Lung (tissue), 12 donors: ENCODE results near the gene SCN2B. TPM values are rescaled to one million over a fixed set of nuclear protein-coding genes. Genes with fewer than 3 reads are reported as not detected.
A peak's percentile ranks its signal among the peaks of the same experiment; 100 is the strongest.

Source experiments
- ATAC-seq: fragments of 200-7000 bp; cut with Tn5 transposase; one replicate; pipeline ENCODE4 v1.9.1; 2020; ENCODE audit warnings: moderate number of reproducible peaks; ENCODE audit not compliant: insufficient read depth, low FRiP score
- DNase-seq, 3 donors: peaks; one replicate each; pipeline ENCODE4 v3.0.0-alpha.2; 2013 to 2017
- H3K27ac ChIP-seq, 2 donors: one replicate each; pipeline ENCODE4 v1.5.1; 2013; ENCODE audit warnings: mild to moderate bottlenecking in 2 of 2, moderate library complexity in 2 of 2, control low read depth in 1 of 2, inconsistent platforms in 1 of 2, low read depth in 1 of 2, low read length in 1 of 2
- H3K27me3 ChIP-seq, 3 donors: one replicate each; pipeline ENCODE4 v1.5.1; 2013; ENCODE audit warnings: low read length in 2 of 3; ENCODE audit not compliant: control insufficient read depth in 3 of 3, insufficient read depth in 3 of 3
- H3K36me3 ChIP-seq, 4 donors: one replicate each; pipeline ENCODE4 v1.5.1; 2013; ENCODE audit warnings: low read length in 4 of 4, mild to moderate bottlenecking in 1 of 4, moderate library complexity in 1 of 4; ENCODE audit not compliant: control insufficient read depth in 4 of 4, insufficient read depth in 4 of 4
- H3K4me1 ChIP-seq, 5 donors: one replicate each; pipeline ENCODE4 v1.5.1; 2013; ENCODE audit warnings: low read length in 5 of 5, mild to moderate bottlenecking in 2 of 5, moderate library complexity in 1 of 5; ENCODE audit not compliant: control insufficient read depth in 5 of 5, insufficient read depth in 5 of 5
- H3K4me3 ChIP-seq: one replicate; pipeline ENCODE4 v1.5.1; 2013; ENCODE audit warnings: mild to moderate bottlenecking, control low read depth, moderate library complexity
- H3K9ac ChIP-seq, 2 donors: one replicate each; pipeline ENCODE4 v1.5.1; 2013; ENCODE audit warnings: low read length in 2 of 2, control low read depth in 1 of 2; ENCODE audit not compliant: insufficient read depth in 1 of 2
- H3K9me3 ChIP-seq, 4 donors: one replicate each; pipeline ENCODE4 v1.5.1; 2013; ENCODE audit warnings: low read length in 3 of 4, mild to moderate bottlenecking in 1 of 4, moderate library complexity in 1 of 4; ENCODE audit not compliant: control insufficient read depth in 4 of 4, insufficient read depth in 3 of 4
- CTCF ChIP-seq: IDR thresholded peaks from 2 replicates; pipeline ENCODE4 v1.5.1; 2012; ENCODE audit warnings: mild to moderate bottlenecking; ENCODE audit errors: control extremely low read depth, extremely low read depth
- WGBS, 2 donors: extraction: QIAGEN DNeasy Blood & Tissue Kit; methylation state at CpG; one replicate each; pipeline ENCODE4 v1.1.7; 2013; 5-methylcytosine and 5-hydroxymethylcytosine counted together
- polyA plus RNA-seq, 2 donors: library from polyadenylated mRNA; stranded (reverse); fragments of 200-250 nt; gene quantifications; one replicate each; pipeline ENCODE4 v1.2.1, GENCODE V29; 2013
- total RNA-seq, 2 donors: library from RNA; depleted of rRNA in 1 of 2; stranded (reverse); fragments of >200 nt in 1 of 2; gene quantifications; one replicate each; pipeline ENCODE4 v1.2.1, GENCODE V29; 2014 to 2021
- donor health status: control.
- donor health status: control.
- donor health status: Bipolar disorder and iron deficiency.
- donor health status: healthy.
- donor health status: DM: yes; HTN: yes; CAD: no.

The SCN2B gene
- total and polyA plus RNA-seq, 4 donors, result 0.03 to 1.6 (median 0.62) TPM

- peaks cover 0 to 21% (median 2%) of the 10 kb centered on the region in 3 donors for H3K27me3 ChIP-seq
- no peaks in the 10 kb centered on the region for H3K9me3 ChIP-seq
- no peak for TF ChIP-seq CTCF
- no peak overlapping the region for H3K4me3 ChIP-seq
- ATAC-seq, result no peak
- no peak overlapping the region for H3K9ac ChIP-seq
- 86 to 88% methylated on average over 2 of the region's 2 CpGs for WGBS, 2 donors
- no peak overlapping the region for H3K27ac ChIP-seq
- DNase-seq, result no peak
- peaks cover 0 to 5% (median 2%) of the 10 kb centered on the region in 5 donors for H3K4me1 ChIP-seq
- H3K36me3 ChIP-seq, result no peaks in the 10 kb centered on the region
Measured at GRCh38 chr11:118213781-118214180, 37.3 kb upstream of the SCN2B start.

- WGBS, 2 donors, result 62 to 79% methylated on average over 4 of the region's 4 CpGs
- Histone ChIP-seq H3K9ac (no peak overlapping the region), H3K27ac (peak overlapping the region in 1 of 2 donors; percentile 60), H3K27me3 (peaks cover 0 to 21% (median 2%) of the 10 kb centered on the region in 3 donors), H3K4me3 (no peak overlapping the region), H3K36me3 (no peaks in the 10 kb centered on the region), H3K4me1 (peaks cover 0 to 5% (median 2%) of the 10 kb centered on the region in 5 donors), H3K9me3 (no peaks in the 10 kb centered on the region)
- no peak for TF ChIP-seq CTCF
- DNase-seq (no peak), ATAC-seq (no peak)
Measured at GRCh38 chr11:118213201-118213600, 36.8 kb upstream of the SCN2B start.

DNA sequence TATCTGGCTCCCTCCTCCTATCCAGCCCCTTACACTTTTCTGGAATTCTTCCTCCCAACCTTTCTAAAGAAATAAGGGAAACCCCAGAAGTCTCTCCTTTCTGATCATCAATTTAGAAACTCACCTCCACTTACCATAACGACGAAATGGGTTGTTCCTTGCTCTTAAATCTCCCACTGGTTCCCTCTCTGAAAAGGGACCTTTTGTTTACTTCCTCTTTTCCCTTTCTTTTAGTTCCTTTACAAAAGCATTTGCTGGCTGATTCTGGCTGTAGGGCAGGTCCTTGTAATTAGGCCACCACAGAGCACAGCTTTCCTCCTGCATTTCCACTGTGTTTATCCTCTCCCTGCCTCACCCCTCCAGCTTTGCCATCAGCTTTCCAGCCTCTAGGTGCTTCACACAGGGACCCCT is 36.3 kb upstream of the SCN2B start:
- H3K36me3 ChIP-seq, result no peaks in the 10 kb centered on the region
- TF ChIP-seq CTCF, result no peak
- H3K9me3 ChIP-seq, result no peaks in the 10 kb centered on the region
- no peak overlapping the region for H3K4me3 ChIP-seq
- 15 to 44% methylated on average over 2 of the region's 2 CpGs for WGBS, 2 donors
- no peak for ATAC-seq
- H3K27me3 ChIP-seq, result peaks cover 0 to 21% (median 2%) of the 10 kb centered on the region in 3 donors
- DNase-seq, result no peak
- peak overlapping the region in 1 of 2 donors; percentile 52 for H3K27ac ChIP-seq
- H3K4me1 ChIP-seq, result peaks cover 0 to 5% (median 2%) of the 10 kb centered on the region in 5 donors
- H3K9ac ChIP-seq, result no peak overlapping the region
